ENCODE data around the gene ABCG1. TPM values are rescaled to one million over a fixed set of nuclear protein-coding genes. Genes with fewer than 3 reads are reported as not detected.

ABCG1 gene
- total and polyA plus RNA-seq, 2 experiments from 2014 or later, result 8.4 to 10.7 TPM

DNA sequence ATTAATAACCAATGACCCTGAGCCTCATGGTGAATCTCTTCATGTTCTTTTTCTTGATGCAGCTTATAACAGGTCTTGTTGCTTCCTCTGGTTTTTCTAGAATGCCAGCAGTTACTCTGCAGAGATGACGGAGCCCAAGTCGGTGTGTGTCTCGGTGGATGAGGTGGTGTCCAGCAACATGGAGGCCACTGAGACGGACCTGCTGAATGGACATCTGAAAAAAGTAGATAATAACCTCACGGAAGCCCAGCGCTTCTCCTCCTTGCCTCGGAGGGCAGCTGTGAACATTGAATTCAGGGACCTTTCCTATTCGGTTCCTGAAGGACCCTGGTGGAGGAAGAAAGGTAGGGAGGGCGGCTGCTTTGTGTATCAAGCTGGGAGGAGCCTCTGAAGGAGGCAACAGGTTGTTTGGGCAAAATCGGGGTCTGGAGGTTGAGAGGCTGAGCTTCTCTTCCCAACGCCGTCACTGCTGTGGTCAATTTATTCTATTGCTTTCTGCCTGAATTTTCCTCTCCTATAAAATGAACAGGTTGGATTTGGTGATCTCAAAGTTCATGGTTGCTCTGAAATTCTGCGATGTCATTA, 6.7 kb downstream of the ABCG1 start:
- no peaks in the 10 kb centered on the region for H3K9me2 ChIP-seq (replicated peaks; ENCODE audit: insufficient read depth)
- no peaks in the 10 kb centered on the region for H4K20me1 ChIP-seq (ENCODE audit: insufficient read depth, poor library complexity, severe bottlenecking)
- no peak overlapping the region for H3K4me3 ChIP-seq
- no peak for TF ChIP-seq EZH2 (IDR thresholded peaks at IDR 0.05; ENCODE audit: borderline replicate concordance)
- no peak for TF ChIP-seq CTCF (IDR thresholded peaks at IDR 0.05; ENCODE audit: poor library complexity)
- no peak for TF ChIP-seq EZH2phosphoT487 (IDR thresholded peaks at IDR 0.05; ENCODE audit: low read depth, severe bottlenecking, unreplicated experiment)
- H3K79me2 ChIP-seq, result no peaks in the 10 kb centered on the region
- WGBS (ENCODE audit: low lambda C conversion rate, missing lambda C conversion rate), result 94% methylated on average over 13 of the region's 13 CpGs
- DNase-seq (ENCODE audit: low spot score), result no peak
- H2AFZ ChIP-seq, result no peak overlapping the region
- H3K9me3 ChIP-seq (ENCODE audit: low read depth), result no peaks in the 10 kb centered on the region
- no peak overlapping the region for H3K4me2 ChIP-seq
- H3K27ac ChIP-seq, result peak overlapping the region; percentile 81
- H3K27me3 ChIP-seq, result no peaks in the 10 kb centered on the region
- H3K36me3 ChIP-seq (replicated peaks; ENCODE audit: insufficient read depth, low read depth), result no peaks in the 10 kb centered on the region
- H3K4me1 ChIP-seq (ENCODE audit: insufficient read depth), result peaks cover 20% of the 10 kb centered on the region

DNA sequence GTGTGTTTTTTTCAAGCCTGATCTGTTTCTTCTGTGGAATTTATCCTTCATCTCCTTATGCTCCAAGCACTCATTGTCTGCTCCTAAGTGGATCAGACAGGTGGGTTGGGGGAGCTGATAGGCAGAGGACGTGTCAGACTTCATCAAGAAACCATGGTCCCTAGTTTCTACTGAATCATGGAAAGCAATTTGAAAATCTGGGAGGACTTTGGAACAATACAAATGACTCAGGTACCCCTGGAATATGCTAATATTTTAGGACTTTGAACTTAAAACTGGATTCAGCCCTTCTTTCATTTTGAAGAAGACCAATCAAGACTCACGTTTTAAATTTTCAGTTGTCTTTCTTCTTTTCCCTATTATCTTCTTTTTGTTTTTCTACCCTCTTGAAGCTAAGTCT, 7.7 kb downstream of the ABCG1 start:
- H3K27ac ChIP-seq, result peak overlapping the region; percentile 89
- H3K4me2 ChIP-seq, result peak overlapping the region; percentile 17
- DNase-seq (ENCODE audit: low spot score), result peak; percentile 32
- H3K9me3 ChIP-seq (ENCODE audit: low read depth), result no peaks in the 10 kb centered on the region
- H3K4me3 ChIP-seq, result no peak overlapping the region
- H3K36me3 ChIP-seq (replicated peaks; ENCODE audit: insufficient read depth, low read depth), result no peaks in the 10 kb centered on the region
- no peaks in the 10 kb centered on the region for H3K27me3 ChIP-seq
- no peak for TF ChIP-seq CTCF (IDR thresholded peaks at IDR 0.05; ENCODE audit: poor library complexity)
- no peak for TF ChIP-seq EZH2 (IDR thresholded peaks at IDR 0.05; ENCODE audit: borderline replicate concordance)
- TF ChIP-seq EZH2phosphoT487 (IDR thresholded peaks at IDR 0.05; ENCODE audit: low read depth, severe bottlenecking, unreplicated experiment), result no peak
- H3K4me1 ChIP-seq (ENCODE audit: insufficient read depth), result peaks cover 20% of the 10 kb centered on the region
- H3K79me2 ChIP-seq, result no peaks in the 10 kb centered on the region
- no peaks in the 10 kb centered on the region for H4K20me1 ChIP-seq (ENCODE audit: insufficient read depth, poor library complexity, severe bottlenecking)
- no peak overlapping the region for H2AFZ ChIP-seq
- WGBS (ENCODE audit: low lambda C conversion rate, missing lambda C conversion rate), result 80% methylated on average over 2 of the region's 2 CpGs
- H3K9me2 ChIP-seq (replicated peaks; ENCODE audit: insufficient read depth), result no peaks in the 10 kb centered on the region

- Histone ChIP-seq H2AFZ (no peak overlapping the region), H3K4me1 (ENCODE audit: insufficient read depth) (peaks cover 27% of the 10 kb centered on the region), H3K4me3 (no peak overlapping the region), H4K20me1 (ENCODE audit: insufficient read depth, poor library complexity, severe bottlenecking) (no peaks in the 10 kb centered on the region), H3K27ac (peak overlapping the region; percentile 89), H3K27me3 (no peaks in the 10 kb centered on the region), H3K79me2 (no peaks in the 10 kb centered on the region), H3K9me2 (replicated peaks; ENCODE audit: insufficient read depth) (no peaks in the 10 kb centered on the region), H3K36me3 (replicated peaks; ENCODE audit: insufficient read depth, low read depth) (no peaks in the 10 kb centered on the region), H3K9me3 (ENCODE audit: low read depth) (no peaks in the 10 kb centered on the region), H3K4me2 (no peak overlapping the region)
- TF ChIP-seq EZH2phosphoT487 (IDR thresholded peaks at IDR 0.05; ENCODE audit: low read depth, severe bottlenecking, unreplicated experiment) (no peak), CTCF (IDR thresholded peaks at IDR 0.05; ENCODE audit: poor library complexity) (no peak), EZH2 (IDR thresholded peaks at IDR 0.05; ENCODE audit: borderline replicate concordance) (no peak)
- WGBS (ENCODE audit: low lambda C conversion rate, missing lambda C conversion rate), result 53% methylated on average over 10 of the region's 10 CpGs
- peak; percentile 93 for DNase-seq (ENCODE audit: low spot score)
These were observed 9.2 kb downstream of the ABCG1 start for GRCh38 chr21:42227909-42228708.
